Measurements from ENCODE around the gene STRIP1. TPM values are rescaled to one million over a fixed set of nuclear protein-coding genes. Genes with fewer than 3 reads are reported as not detected.

The STRIP1 gene
- polyA plus RNA-seq, 3 donors = 10.4 to 16.3 (median 11.7) TPM

GRCh38 chr1:110047463-110047862 lies 13.0 kb downstream of the STRIP1 start:
- WGBS, 3 donors = 78 to 83% (median 82%) methylated on average over 3 of the region's 3 CpGs
- no peak overlapping the region for H3K27ac ChIP-seq (ENCODE audit: low read depth, low read length)

GRCh38 chr1:110048240-110048639 lies 13.8 kb downstream of the STRIP1 start:
- no peak overlapping the region for H3K27ac ChIP-seq (ENCODE audit: low read depth, low read length)
- WGBS, 3 donors = 88 to 95% (median 91%) methylated on average over 5 of the region's 5 CpGs

- WGBS, 3 donors = 71 to 87% (median 84%) methylated on average over 8 to 9 of the region's 9 CpGs
- H3K27ac ChIP-seq (ENCODE audit: low read depth, low read length) = no peak overlapping the region
These were observed 14.6 kb downstream of the STRIP1 start for GRCh38 chr1:110048923-110049601.

GRCh38 chr1:110049801-110050601 lies 15.6 kb downstream of the STRIP1 start:
- 83 to 88% (median 84%) methylated on average over 11 of the region's 11 CpGs for WGBS, 3 donors
- H3K27ac ChIP-seq (ENCODE audit: low read depth, low read length) = no peak overlapping the region

GRCh38 chr1:110050602-110051261 lies 16.3 kb downstream of the STRIP1 start:
- H3K27ac ChIP-seq (ENCODE audit: low read depth, low read length) = no peak overlapping the region
- 55 to 76% (median 68%) methylated on average over 4 of the region's 4 CpGs for WGBS, 3 donors

GRCh38 chr1:110051262-110051648 lies 16.8 kb downstream of the STRIP1 start:
- 45 to 66% (median 62%) methylated on average over 2 of the region's 2 CpGs for WGBS, 3 donors
- H3K27ac ChIP-seq (ENCODE audit: low read depth, low read length) = no peak overlapping the region

GRCh38 chr1:110053552-110054428 lies 19.4 kb downstream of the STRIP1 start:
- 54 to 65% (median 65%) methylated on average over 16 of the region's 16 CpGs for WGBS, 3 donors
- no peak overlapping the region for H3K27ac ChIP-seq (ENCODE audit: low read depth, low read length)

- H3K27ac ChIP-seq (ENCODE audit: low read depth, low read length) = no peak overlapping the region
These were observed 21.3 kb downstream of the STRIP1 start for GRCh38 chr1:110055493-110056284.

GRCh38 chr1:110056285-110056683 lies 21.9 kb downstream of the STRIP1 start:
- no peak overlapping the region for H3K27ac ChIP-seq (ENCODE audit: low read depth, low read length)
- WGBS, 3 donors = 74 to 88% (median 85%) methylated on average over 4 of the region's 4 CpGs

More at GRCh38 chr1:110055493-110056284, 21.3 kb downstream of the STRIP1 start:
- WGBS, 3 donors = 83 to 93% (median 87%) methylated on average over 5 of the region's 5 CpGs

GRCh38 chr1:110056776-110057175 lies 22.4 kb downstream of the STRIP1 start:
- no peak overlapping the region for H3K27ac ChIP-seq (ENCODE audit: low read depth, low read length)
- 65 to 77% (median 66%) methylated on average over 3 of the region's 3 CpGs for WGBS, 3 donors

GRCh38 chr1:110057963-110058518 lies 23.6 kb downstream of the STRIP1 start:
- 60 to 79% (median 62%) methylated on average over 7 of the region's 7 CpGs for WGBS, 3 donors
- H3K27ac ChIP-seq (ENCODE audit: low read depth, low read length) = no peak overlapping the region

GRCh38 chr1:110058591-110058990 lies 24.2 kb downstream of the STRIP1 start:
- H3K27ac ChIP-seq (ENCODE audit: low read depth, low read length) = no peak overlapping the region
- WGBS, 3 donors = 62 to 82% (median 81%) methylated on average over 1 of the region's 1 CpG

- 83 to 87% (median 84%) methylated on average over 6 of the region's 6 CpGs for WGBS, 3 donors
- no peak overlapping the region for H3K27ac ChIP-seq (ENCODE audit: low read depth, low read length)
These were observed 24.9 kb downstream of the STRIP1 start for GRCh38 chr1:110059133-110059863.

- 88 to 91% (median 90%) methylated on average over 9 of the region's 9 CpGs for WGBS, 3 donors
- no peak overlapping the region for H3K27ac ChIP-seq (ENCODE audit: low read depth, low read length)
These were observed 25.7 kb downstream of the STRIP1 start for GRCh38 chr1:110060034-110060661.

GRCh38 chr1:110060662-110061060 lies 26.2 kb downstream of the STRIP1 start:
- no peak overlapping the region for H3K27ac ChIP-seq (ENCODE audit: low read depth, low read length)
- 92 to 96% (median 96%) methylated on average over 7 of the region's 7 CpGs for WGBS, 3 donors

GRCh38 chr1:110061341-110061740 lies 26.9 kb downstream of the STRIP1 start:
- 96 to 97% (median 96%) methylated on average over 10 of the region's 10 CpGs for WGBS, 3 donors
- no peak overlapping the region for H3K27ac ChIP-seq (ENCODE audit: low read depth, low read length)

Measured in adipose tissue (tissue), 3 donors.